Cardiac muscle cell (in vitro differentiated cells and primary cell): Measurements from ENCODE around the gene ERF. TPM values are rescaled to one million over a fixed set of nuclear protein-coding genes. Genes with fewer than 3 reads are reported as not detected.

Experiments
- DNase-seq, 2 donors: peaks; one replicate each; pipeline versions ENCODE4 v3.0.0 to v3.0.0-alpha.2; 2010 to 2017; ENCODE audit warnings: low read depth in 1 of 2, low spot score in 1 of 2
- H3K27ac ChIP-seq: fragments of 200-600 bp; sonication (generic); 2 replicates; pipeline ENCODE4 v1.5.1; 2016
- H3K27me3 ChIP-seq: fragments of 200-600 bp; sonication (generic); 2 replicates; pipeline ENCODE4 v1.6.0; 2016; ENCODE audit warnings: control low read depth
- H3K36me3 ChIP-seq: fragments of 200-600 bp; sonication (generic); 2 replicates; pipeline ENCODE4 v1.5.1; 2016; ENCODE audit warnings: control low read depth
- H3K4me1 ChIP-seq: fragments of 200-600 bp; sonication (generic); 2 replicates; pipeline ENCODE4 v1.8.1; 2017; ENCODE audit warnings: low read depth, mild to moderate bottlenecking, mixed run types
- H3K4me3 ChIP-seq: fragments of 200-600 bp; sonication (generic); 2 replicates; pipeline ENCODE4 v1.5.1; 2016; ENCODE audit warnings: mild to moderate bottlenecking
- H3K9me3 ChIP-seq: fragments of 200-600 bp; sonication (generic); 2 replicates; pipeline ENCODE4 v1.5.1; 2017; ENCODE audit warnings: low read depth, mild to moderate bottlenecking, control low read depth
- CTCF ChIP-seq: IDR thresholded peaks from 2 replicates; pipeline ENCODE4 v1.5.1; 2012; ENCODE audit warnings: low read depth, mild to moderate bottlenecking, low read length
- polyA plus RNA-seq: library from polyadenylated mRNA; unstranded; fragments of >200 nt; fragmentation: Nextera tagmentation; extraction: Ambion mirVana; gene quantifications from 2 replicates; pipeline ENCODE4 v1.2.1, GENCODE V29; 2016
- total RNA-seq: library from RNA; depleted of rRNA; stranded (reverse); fragments of >200 nt; gene quantifications from 2 replicates; pipeline ENCODE4 v1.2.3, GENCODE V29; 2016

ERF gene
- total and polyA plus RNA-seq, 2 experiments from 2014 or later: 25.1 to 108 TPM

GRCh38 chr19:42234364-42234763 is 20.6 kb downstream of the ERF start:
- H3K4me3 ChIP-seq: no peak overlapping the region
- H3K27me3 ChIP-seq: no peaks in the 10 kb centered on the region
- TF ChIP-seq CTCF: no peak
- H3K9me3 ChIP-seq: no peaks in the 10 kb centered on the region
- H3K36me3 ChIP-seq: peaks cover 47% of the 10 kb centered on the region
- DNase-seq: no peak
- H3K27ac ChIP-seq: no peak overlapping the region
- no peaks in the 10 kb centered on the region for H3K4me1 ChIP-seq

GRCh38 chr19:42233678-42234292 is 21.1 kb downstream of the ERF start:
- no peak for DNase-seq
- H3K27ac ChIP-seq: no peak overlapping the region
- peaks cover 47% of the 10 kb centered on the region for H3K36me3 ChIP-seq
- H3K9me3 ChIP-seq: no peaks in the 10 kb centered on the region
- H3K4me1 ChIP-seq: no peaks in the 10 kb centered on the region
- H3K4me3 ChIP-seq: no peak overlapping the region
- H3K27me3 ChIP-seq: no peaks in the 10 kb centered on the region
- no peak for TF ChIP-seq CTCF

GRCh38 chr19:42233106-42233505 is 21.8 kb downstream of the ERF start:
- no peak overlapping the region for H3K27ac ChIP-seq
- DNase-seq: no peak
- no peak overlapping the region for H3K4me3 ChIP-seq
- H3K9me3 ChIP-seq: no peaks in the 10 kb centered on the region
- no peaks in the 10 kb centered on the region for H3K27me3 ChIP-seq
- no peaks in the 10 kb centered on the region for H3K4me1 ChIP-seq
- no peak for TF ChIP-seq CTCF
- H3K36me3 ChIP-seq: peaks cover 47% of the 10 kb centered on the region

- peaks cover 47% of the 10 kb centered on the region for H3K36me3 ChIP-seq
Observed at GRCh38 chr19:42232435-42232834, 22.5 kb downstream of the ERF start.

GRCh38 chr19:42230571-42230970 is 24.4 kb downstream of the ERF start:
- Histone ChIP-seq H3K27me3 (no peaks in the 10 kb centered on the region), H3K4me3 (no peak overlapping the region), H3K4me1 (no peaks in the 10 kb centered on the region), H3K27ac (peak overlapping the region; percentile 39), H3K9me3 (no peaks in the 10 kb centered on the region), H3K36me3 (peaks cover 46% of the 10 kb centered on the region)
- no peak for DNase-seq
- TF ChIP-seq CTCF: no peak

More at GRCh38 chr19:42232435-42232834, 22.5 kb downstream of the ERF start:
- no peaks in the 10 kb centered on the region for H3K4me1 ChIP-seq
- H3K9me3 ChIP-seq: no peaks in the 10 kb centered on the region
- no peak for DNase-seq
- no peak for TF ChIP-seq CTCF
- no peak overlapping the region for H3K27ac ChIP-seq
- no peak overlapping the region for H3K4me3 ChIP-seq
- H3K27me3 ChIP-seq: no peaks in the 10 kb centered on the region
